ENCODE measurements around the gene EFNA4. TPM values are rescaled to one million over a fixed set of nuclear protein-coding genes. Genes with fewer than 3 reads are reported as not detected.
A peak's percentile ranks its signal among the peaks of the same experiment; 100 is the strongest.

The EFNA4 gene
- polyA plus RNA-seq, 1 of the 3 experiments (the other 2 are of a cell fraction), result 17.7 TPM

DNA sequence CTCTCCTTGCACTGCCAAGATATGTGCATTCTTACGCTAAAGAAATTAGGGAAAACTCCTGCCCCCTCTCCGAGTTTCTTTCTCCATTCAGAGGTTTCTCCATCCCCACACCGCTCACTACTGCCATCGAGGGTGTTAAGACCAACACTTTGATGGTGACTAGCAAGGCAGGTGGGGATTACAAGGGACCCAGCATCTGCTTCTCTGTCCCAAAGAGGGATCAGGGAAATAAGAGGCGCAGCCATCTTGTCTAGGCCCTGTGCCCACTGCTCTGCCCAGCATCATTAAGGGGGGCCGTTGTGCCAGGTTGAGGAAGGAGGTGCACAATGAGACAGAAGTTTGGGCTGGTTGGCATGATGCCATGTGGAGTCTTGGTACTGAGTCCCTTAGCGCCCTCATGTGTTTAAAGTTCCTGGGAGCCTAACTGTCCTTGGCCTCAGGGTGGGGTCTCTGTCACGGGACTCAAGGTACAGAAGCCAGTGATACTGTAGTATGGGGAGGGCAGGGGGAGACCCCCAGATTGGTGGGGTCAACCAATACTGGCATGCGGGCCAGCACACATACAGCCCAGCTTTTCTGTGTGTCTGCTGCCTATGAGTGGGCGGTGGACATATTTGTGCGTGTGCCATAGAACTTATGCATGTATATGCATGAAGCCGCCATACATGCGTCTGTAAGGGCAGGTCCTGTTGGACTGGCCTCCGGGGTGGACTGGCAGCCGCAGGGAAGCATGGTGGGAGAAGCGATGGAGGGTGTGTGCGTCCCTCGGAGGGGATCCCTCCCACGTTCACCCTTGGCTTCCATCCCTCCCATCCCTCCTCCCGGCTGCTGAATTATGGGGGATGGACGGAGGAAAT is 20.6 kb downstream of the EFNA4 start:
- peak; percentile 41 for DNase-seq
- POLR2A ChIA-PET, result interaction anchor here (0.5 to 2.0 kb wide), 2 partner anchors 26 to 90 kb away, joined by 3 to 4 read pairs; no protein-coding TSS in a partner anchor
- Histone ChIP-seq H3K9ac (0 out of 2 replicates have a peak overlapping the region, but pooled peaks have one; percentile 56), H3K36me3 (replicated peaks in 1 of 2; ENCODE audit: control insufficient read depth in 1 of 2, insufficient read depth in 2 of 2, low read length in 1 of 2) (no peaks in the 10 kb centered on the region), H3K4me2 (peak overlapping the region; percentile 78), H3K4me3 (ENCODE audit: low read depth in 2 of 2, low read length in 1 of 2) (peak overlapping the region; percentile 77 to 79), H3F3A (replicated peaks; ENCODE audit: insufficient read depth) (peaks cover 3% of the 10 kb centered on the region), H3K9me2 (no peaks in the 10 kb centered on the region), H2AFZ (ENCODE audit: low read depth) (peak overlapping the region; percentile 99; the same call in 1 of the 2 replicates), H3K4me1 (ENCODE audit: control insufficient read depth in 1 of 2, insufficient read depth in 2 of 2, low read depth in 1 of 2, low read length in 1 of 2) (peaks cover 21 to 29% of the 10 kb centered on the region in 2 experiments; a peak in 3 of 4 replicates), H3K9me3 (no peaks in the 10 kb centered on the region), H3K27ac (ENCODE audit: low read depth in 2 of 2, low read length in 1 of 2) (peak overlapping the region in 1 of 2 experiments; percentile 94; a peak in 3 of 4 replicates), H3K27me3 (ENCODE audit: insufficient read depth) (peaks cover 23% of the 10 kb centered on the region), H3K79me2 (ENCODE audit: insufficient read depth) (no peaks in the 10 kb centered on the region), H4K20me1 (ENCODE audit: insufficient read depth) (no peaks in the 10 kb centered on the region)
- 50% methylated on average over 7 of the region's 21 CpGs for WGBS (ENCODE audit: low lambda C conversion rate)
- CTCF ChIA-PET, result interaction anchor here (0.8 to 5.3 kb wide), 22 partner anchors 9 to 167 kb away, joined by 3 to 156 read pairs (median 10); partner anchors contain the start of genes ADAM15, DPM3, EFNA1 and EFNA4
- no peak for TF ChIP-seq GABPA (IDR thresholded peaks at IDR 0.05; ENCODE audit: low read depth)
- peak; percentile 24; the same call in 1 of the 2 replicates for TF ChIP-seq SMC3 (IDR thresholded peaks at IDR 0.05; ENCODE audit: low read depth, low read length)
- no peak; the same call in 1 of the 2 replicates for TF ChIP-seq RAD21 (IDR thresholded peaks at IDR 0.05; ENCODE audit: low read length)
- TF ChIP-seq JUND (IDR thresholded peaks at IDR 0.05), result no peak
- no peak; the same call in 1 of the 2 replicates for TF ChIP-seq MXI1 (IDR thresholded peaks at IDR 0.05; ENCODE audit: low read depth, low read length)
- no peak for TF ChIP-seq TAF1 (IDR thresholded peaks at IDR 0.05; ENCODE audit: borderline replicate concordance, low read depth, low read length)
- no peak for TF ChIP-seq RFX5 (IDR thresholded peaks at IDR 0.05; ENCODE audit: low read length)
- TF ChIP-seq, protein P1, sequence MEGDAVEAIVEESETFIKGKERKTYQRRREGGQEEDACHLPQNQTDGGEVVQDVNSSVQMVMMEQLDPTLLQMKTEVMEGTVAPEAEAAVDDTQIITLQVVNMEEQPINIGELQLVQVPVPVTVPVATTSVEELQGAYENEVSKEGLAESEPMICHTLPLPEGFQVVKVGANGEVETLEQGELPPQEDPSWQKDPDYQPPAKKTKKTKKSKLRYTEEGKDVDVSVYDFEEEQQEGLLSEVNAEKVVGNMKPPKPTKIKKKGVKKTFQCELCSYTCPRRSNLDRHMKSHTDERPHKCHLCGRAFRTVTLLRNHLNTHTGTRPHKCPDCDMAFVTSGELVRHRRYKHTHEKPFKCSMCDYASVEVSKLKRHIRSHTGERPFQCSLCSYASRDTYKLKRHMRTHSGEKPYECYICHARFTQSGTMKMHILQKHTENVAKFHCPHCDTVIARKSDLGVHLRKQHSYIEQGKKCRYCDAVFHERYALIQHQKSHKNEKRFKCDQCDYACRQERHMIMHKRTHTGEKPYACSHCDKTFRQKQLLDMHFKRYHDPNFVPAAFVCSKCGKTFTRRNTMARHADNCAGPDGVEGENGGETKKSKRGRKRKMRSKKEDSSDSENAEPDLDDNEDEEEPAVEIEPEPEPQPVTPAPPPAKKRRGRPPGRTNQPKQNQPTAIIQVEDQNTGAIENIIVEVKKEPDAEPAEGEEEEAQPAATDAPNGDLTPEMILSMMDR (IDR thresholded peaks at IDR 0.05), result peak; percentile 34
- TF ChIP-seq, protein P2, sequence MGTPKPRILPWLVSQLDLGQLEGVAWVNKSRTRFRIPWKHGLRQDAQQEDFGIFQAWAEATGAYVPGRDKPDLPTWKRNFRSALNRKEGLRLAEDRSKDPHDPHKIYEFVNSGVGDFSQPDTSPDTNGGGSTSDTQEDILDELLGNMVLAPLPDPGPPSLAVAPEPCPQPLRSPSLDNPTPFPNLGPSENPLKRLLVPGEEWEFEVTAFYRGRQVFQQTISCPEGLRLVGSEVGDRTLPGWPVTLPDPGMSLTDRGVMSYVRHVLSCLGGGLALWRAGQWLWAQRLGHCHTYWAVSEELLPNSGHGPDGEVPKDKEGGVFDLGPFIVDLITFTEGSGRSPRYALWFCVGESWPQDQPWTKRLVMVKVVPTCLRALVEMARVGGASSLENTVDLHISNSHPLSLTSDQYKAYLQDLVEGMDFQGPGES (IDR thresholded peaks at IDR 0.05; ENCODE audit: low read depth, low read length), result no peak
- TF ChIP-seq NRF1 (IDR thresholded peaks at IDR 0.05; ENCODE audit: low read depth, low read length), result no peak
- TF ChIP-seq, protein P3, sequence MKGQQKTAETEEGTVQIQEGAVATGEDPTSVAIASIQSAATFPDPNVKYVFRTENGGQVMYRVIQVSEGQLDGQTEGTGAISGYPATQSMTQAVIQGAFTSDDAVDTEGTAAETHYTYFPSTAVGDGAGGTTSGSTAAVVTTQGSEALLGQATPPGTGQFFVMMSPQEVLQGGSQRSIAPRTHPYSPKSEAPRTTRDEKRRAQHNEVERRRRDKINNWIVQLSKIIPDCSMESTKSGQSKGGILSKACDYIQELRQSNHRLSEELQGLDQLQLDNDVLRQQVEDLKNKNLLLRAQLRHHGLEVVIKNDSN (IDR thresholded peaks at IDR 0.05; ENCODE audit: borderline replicate concordance, low read depth), result no peak
- no peak for TF ChIP-seq TEAD4 (IDR thresholded peaks at IDR 0.05; ENCODE audit: borderline replicate concordance, insufficient read depth)
- TF ChIP-seq, protein P4, sequence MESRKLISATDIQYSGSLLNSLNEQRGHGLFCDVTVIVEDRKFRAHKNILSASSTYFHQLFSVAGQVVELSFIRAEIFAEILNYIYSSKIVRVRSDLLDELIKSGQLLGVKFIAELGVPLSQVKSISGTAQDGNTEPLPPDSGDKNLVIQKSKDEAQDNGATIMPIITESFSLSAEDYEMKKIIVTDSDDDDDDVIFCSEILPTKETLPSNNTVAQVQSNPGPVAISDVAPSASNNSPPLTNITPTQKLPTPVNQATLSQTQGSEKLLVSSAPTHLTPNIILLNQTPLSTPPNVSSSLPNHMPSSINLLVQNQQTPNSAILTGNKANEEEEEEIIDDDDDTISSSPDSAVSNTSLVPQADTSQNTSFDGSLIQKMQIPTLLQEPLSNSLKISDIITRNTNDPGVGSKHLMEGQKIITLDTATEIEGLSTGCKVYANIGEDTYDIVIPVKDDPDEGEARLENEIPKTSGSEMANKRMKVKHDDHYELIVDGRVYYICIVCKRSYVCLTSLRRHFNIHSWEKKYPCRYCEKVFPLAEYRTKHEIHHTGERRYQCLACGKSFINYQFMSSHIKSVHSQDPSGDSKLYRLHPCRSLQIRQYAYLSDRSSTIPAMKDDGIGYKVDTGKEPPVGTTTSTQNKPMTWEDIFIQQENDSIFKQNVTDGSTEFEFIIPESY (IDR thresholded peaks at IDR 0.05; ENCODE audit: borderline replicate concordance, low read depth), result no peak
- no peak for TF ChIP-seq RXRA (IDR thresholded peaks at IDR 0.05; ENCODE audit: borderline replicate concordance, low read depth)
- TF ChIP-seq, protein P5, sequence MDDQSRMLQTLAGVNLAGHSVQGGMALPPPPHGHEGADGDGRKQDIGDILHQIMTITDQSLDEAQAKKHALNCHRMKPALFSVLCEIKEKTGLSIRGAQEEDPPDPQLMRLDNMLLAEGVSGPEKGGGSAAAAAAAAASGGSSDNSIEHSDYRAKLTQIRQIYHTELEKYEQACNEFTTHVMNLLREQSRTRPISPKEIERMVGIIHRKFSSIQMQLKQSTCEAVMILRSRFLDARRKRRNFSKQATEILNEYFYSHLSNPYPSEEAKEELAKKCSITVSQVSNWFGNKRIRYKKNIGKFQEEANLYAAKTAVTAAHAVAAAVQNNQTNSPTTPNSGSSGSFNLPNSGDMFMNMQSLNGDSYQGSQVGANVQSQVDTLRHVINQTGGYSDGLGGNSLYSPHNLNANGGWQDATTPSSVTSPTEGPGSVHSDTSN (IDR thresholded peaks at IDR 0.05), result no peak
- no peak for TF ChIP-seq FOXM1 (IDR thresholded peaks at IDR 0.05; ENCODE audit: low read depth)
- no peak for TF ChIP-seq CHD2 (IDR thresholded peaks at IDR 0.05; ENCODE audit: low read length, partially characterized antibody)
- peak; percentile 84 for TF ChIP-seq NFIC (IDR thresholded peaks at IDR 0.05; ENCODE audit: borderline replicate concordance)
- no peak for TF ChIP-seq FOSL2 (IDR thresholded peaks at IDR 0.05; ENCODE audit: borderline replicate concordance, low read depth)
- TF ChIP-seq MEF2A (IDR thresholded peaks at IDR 0.05; ENCODE audit: borderline replicate concordance, low read depth), result no peak
- TF ChIP-seq TCF12 (IDR thresholded peaks at IDR 0.05), result no peak
- TF ChIP-seq, protein P6, sequence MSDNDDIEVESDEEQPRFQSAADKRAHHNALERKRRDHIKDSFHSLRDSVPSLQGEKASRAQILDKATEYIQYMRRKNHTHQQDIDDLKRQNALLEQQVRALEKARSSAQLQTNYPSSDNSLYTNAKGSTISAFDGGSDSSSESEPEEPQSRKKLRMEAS (IDR thresholded peaks at IDR 0.05; ENCODE audit: low read depth), result no peak
